Liver (tissue), 3 donors: ENCODE measurements around the gene KRCC1.

Experiments
- HNF4A ChIP-seq, 2 donors: conservative IDR thresholded peaks; 2 replicates each; pipeline ENCODE4 v1.6.1; 2016; ENCODE audit warnings: antibody characterized with exemption in 2 of 2, mild to moderate bottlenecking in 2 of 2
- HNF4G ChIP-seq: IDR thresholded peaks from 2 replicates; pipeline ENCODE4 v1.6.1; 2016; ENCODE audit warnings: antibody characterized with exemption
- NR2F2 ChIP-seq: IDR thresholded peaks from 2 replicates; pipeline ENCODE4 v1.6.1; 2016; ENCODE audit warnings: antibody characterized with exemption
- RAD21 ChIP-seq, 2 donors: IDR thresholded peaks; 2 replicates each; pipeline ENCODE4 v1.6.1; 2016; ENCODE audit warnings: antibody characterized with exemption in 2 of 2, mild to moderate bottlenecking in 2 of 2
- RXRA ChIP-seq, 2 donors: IDR thresholded peaks; 2 replicates each; pipeline ENCODE4 v1.6.1; 2017 to 2018; ENCODE audit warnings: antibody characterized with exemption in 2 of 2, mild to moderate bottlenecking in 1 of 2
- SP1 ChIP-seq: IDR thresholded peaks from 2 replicates; pipeline ENCODE4 v1.6.1; 2018; ENCODE audit warnings: antibody characterized with exemption, mild to moderate bottlenecking
- TAF1 ChIP-seq: conservative IDR thresholded peaks from 2 replicates; pipeline ENCODE4 v1.6.1; 2016; ENCODE audit warnings: antibody characterized with exemption, mild to moderate bottlenecking
- TF ChIP-seq, protein P1 (sequence below): fragments of 150-350 bp; IDR thresholded peaks from 2 replicates; pipeline ENCODE4 v1.5.1; 2017; ENCODE audit warnings: improper control_type of control experiment, low read depth, low read length; ENCODE audit not compliant: missing input control
- TF ChIP-seq, protein P2 (sequence below): IDR thresholded peaks from 2 replicates; pipeline ENCODE4 v1.6.1; 2016; ENCODE audit warnings: antibody characterized with exemption
- TF ChIP-seq, protein P3 (sequence below): IDR thresholded peaks from 2 replicates; pipeline ENCODE4 v1.6.1; 2016; ENCODE audit warnings: antibody characterized with exemption
- TF ChIP-seq, protein P4 (sequence below): IDR thresholded peaks from 2 replicates; pipeline ENCODE4 v1.6.1; 2016; ENCODE audit warnings: antibody characterized with exemption, mild to moderate bottlenecking
- TF ChIP-seq, protein P5 (sequence below): IDR thresholded peaks from 2 replicates; pipeline ENCODE4 v1.6.1; 2016; ENCODE audit warnings: antibody characterized with exemption
- donor health status: healthy.
- donor health status: healthy.

DNA sequence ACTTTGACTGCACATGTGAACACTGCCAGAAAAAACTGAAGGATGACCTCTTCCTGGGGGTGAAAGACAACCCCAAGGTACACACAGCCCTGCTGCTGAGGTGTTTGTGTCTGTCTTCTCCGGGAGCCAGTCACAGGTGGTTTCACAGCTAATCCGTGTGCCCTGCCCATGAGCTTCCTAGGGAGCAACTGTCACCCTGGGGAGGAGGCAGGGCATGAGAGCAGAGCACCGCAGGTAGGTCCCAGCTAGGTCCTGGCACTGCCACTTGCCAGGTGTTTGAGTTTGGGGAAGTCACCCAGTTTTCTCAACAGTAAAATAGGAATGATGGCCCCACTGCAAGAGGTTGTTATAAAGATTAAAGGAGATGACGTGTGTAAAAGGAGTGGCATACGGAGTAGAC, 41.1 kb upstream of the KRCC1 start:
- TF ChIP-seq, protein P1, sequence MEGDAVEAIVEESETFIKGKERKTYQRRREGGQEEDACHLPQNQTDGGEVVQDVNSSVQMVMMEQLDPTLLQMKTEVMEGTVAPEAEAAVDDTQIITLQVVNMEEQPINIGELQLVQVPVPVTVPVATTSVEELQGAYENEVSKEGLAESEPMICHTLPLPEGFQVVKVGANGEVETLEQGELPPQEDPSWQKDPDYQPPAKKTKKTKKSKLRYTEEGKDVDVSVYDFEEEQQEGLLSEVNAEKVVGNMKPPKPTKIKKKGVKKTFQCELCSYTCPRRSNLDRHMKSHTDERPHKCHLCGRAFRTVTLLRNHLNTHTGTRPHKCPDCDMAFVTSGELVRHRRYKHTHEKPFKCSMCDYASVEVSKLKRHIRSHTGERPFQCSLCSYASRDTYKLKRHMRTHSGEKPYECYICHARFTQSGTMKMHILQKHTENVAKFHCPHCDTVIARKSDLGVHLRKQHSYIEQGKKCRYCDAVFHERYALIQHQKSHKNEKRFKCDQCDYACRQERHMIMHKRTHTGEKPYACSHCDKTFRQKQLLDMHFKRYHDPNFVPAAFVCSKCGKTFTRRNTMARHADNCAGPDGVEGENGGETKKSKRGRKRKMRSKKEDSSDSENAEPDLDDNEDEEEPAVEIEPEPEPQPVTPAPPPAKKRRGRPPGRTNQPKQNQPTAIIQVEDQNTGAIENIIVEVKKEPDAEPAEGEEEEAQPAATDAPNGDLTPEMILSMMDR: no peak
- TF ChIP-seq, protein P2, sequence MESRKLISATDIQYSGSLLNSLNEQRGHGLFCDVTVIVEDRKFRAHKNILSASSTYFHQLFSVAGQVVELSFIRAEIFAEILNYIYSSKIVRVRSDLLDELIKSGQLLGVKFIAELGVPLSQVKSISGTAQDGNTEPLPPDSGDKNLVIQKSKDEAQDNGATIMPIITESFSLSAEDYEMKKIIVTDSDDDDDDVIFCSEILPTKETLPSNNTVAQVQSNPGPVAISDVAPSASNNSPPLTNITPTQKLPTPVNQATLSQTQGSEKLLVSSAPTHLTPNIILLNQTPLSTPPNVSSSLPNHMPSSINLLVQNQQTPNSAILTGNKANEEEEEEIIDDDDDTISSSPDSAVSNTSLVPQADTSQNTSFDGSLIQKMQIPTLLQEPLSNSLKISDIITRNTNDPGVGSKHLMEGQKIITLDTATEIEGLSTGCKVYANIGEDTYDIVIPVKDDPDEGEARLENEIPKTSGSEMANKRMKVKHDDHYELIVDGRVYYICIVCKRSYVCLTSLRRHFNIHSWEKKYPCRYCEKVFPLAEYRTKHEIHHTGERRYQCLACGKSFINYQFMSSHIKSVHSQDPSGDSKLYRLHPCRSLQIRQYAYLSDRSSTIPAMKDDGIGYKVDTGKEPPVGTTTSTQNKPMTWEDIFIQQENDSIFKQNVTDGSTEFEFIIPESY: no peak
- TF ChIP-seq RAD21 (IDR thresholded peaks at IDR 0.05): no peak
- no peak for TF ChIP-seq HNF4G
- TF ChIP-seq, protein P3, sequence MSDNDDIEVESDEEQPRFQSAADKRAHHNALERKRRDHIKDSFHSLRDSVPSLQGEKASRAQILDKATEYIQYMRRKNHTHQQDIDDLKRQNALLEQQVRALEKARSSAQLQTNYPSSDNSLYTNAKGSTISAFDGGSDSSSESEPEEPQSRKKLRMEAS: no peak
- TF ChIP-seq SP1: no peak
- TF ChIP-seq HNF4A (conservative IDR thresholded peaks at IDR 0.05): no peak
- TF ChIP-seq NR2F2: no peak
- no peak for TF ChIP-seq TAF1
- TF ChIP-seq, protein P4, sequence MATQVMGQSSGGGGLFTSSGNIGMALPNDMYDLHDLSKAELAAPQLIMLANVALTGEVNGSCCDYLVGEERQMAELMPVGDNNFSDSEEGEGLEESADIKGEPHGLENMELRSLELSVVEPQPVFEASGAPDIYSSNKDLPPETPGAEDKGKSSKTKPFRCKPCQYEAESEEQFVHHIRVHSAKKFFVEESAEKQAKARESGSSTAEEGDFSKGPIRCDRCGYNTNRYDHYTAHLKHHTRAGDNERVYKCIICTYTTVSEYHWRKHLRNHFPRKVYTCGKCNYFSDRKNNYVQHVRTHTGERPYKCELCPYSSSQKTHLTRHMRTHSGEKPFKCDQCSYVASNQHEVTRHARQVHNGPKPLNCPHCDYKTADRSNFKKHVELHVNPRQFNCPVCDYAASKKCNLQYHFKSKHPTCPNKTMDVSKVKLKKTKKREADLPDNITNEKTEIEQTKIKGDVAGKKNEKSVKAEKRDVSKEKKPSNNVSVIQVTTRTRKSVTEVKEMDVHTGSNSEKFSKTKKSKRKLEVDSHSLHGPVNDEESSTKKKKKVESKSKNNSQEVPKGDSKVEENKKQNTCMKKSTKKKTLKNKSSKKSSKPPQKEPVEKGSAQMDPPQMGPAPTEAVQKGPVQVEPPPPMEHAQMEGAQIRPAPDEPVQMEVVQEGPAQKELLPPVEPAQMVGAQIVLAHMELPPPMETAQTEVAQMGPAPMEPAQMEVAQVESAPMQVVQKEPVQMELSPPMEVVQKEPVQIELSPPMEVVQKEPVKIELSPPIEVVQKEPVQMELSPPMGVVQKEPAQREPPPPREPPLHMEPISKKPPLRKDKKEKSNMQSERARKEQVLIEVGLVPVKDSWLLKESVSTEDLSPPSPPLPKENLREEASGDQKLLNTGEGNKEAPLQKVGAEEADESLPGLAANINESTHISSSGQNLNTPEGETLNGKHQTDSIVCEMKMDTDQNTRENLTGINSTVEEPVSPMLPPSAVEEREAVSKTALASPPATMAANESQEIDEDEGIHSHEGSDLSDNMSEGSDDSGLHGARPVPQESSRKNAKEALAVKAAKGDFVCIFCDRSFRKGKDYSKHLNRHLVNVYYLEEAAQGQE: no peak
- TF ChIP-seq, protein P5, sequence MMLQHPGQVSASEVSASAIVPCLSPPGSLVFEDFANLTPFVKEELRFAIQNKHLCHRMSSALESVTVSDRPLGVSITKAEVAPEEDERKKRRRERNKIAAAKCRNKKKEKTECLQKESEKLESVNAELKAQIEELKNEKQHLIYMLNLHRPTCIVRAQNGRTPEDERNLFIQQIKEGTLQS: no peak
- no peak for TF ChIP-seq RXRA (IDR thresholded peaks at IDR 0.05)
